HepG2 (cell line): Measurements from ENCODE around the gene PMM2. TPM values are rescaled to one million over a fixed set of nuclear protein-coding genes. Genes with fewer than 3 reads are reported as not detected.

Source experiments
- FOXA3 ChIP-seq: IDR thresholded peaks from 2 replicates; pipeline ENCODE4 v1.6.1; 2016; ENCODE audit warnings: missing genetic modification reagents, missing compliant biosample characterization
- GATAD1 ChIP-seq: IDR thresholded peaks from 2 replicates; pipeline ENCODE4 v1.6.1; 2016; ENCODE audit warnings: missing genetic modification reagents, missing compliant biosample characterization
- HNRNPH1 ChIP-seq: fragments of 200-400 bp; formaldehyde crosslinking; optimal IDR thresholded peaks from 2 replicates; pipeline ENCODE3; 2017; ENCODE audit warnings: mild to moderate bottlenecking, low read depth, low read length
- KLF12 ChIP-seq: sonication (generic); formaldehyde crosslinking; IDR thresholded peaks from 2 replicates; pipeline ENCODE4 v1.4.0; 2020; ENCODE audit warnings: missing genetic modification reagents, borderline replicate concordance
- KLF6 ChIP-seq: IDR thresholded peaks from 2 replicates; pipeline ENCODE4 v1.8.0; 2016; ENCODE audit warnings: missing biosample characterization, missing genetic modification reagents
- MAFK ChIP-seq, 2 experiments: IDR thresholded peaks in 1 of 2; conservative IDR thresholded peaks in 1 of 2; 2 replicates each; pipeline ENCODE4 v1.6.1; 2011; ENCODE audit warnings: improper control_type of control experiment in 2 of 2, low read length in 2 of 2
- NFE2 ChIP-seq: sonication (generic); formaldehyde crosslinking; IDR thresholded peaks from 2 replicates; pipeline ENCODE4 v1.4.0; 2020; ENCODE audit warnings: missing genetic modification reagents
- PCBP1 ChIP-seq: fragments of 200-400 bp; formaldehyde crosslinking; IDR thresholded peaks from 2 replicates; pipeline ENCODE4 v1.6.1; 2017; ENCODE audit warnings: mild to moderate bottlenecking, low read depth, low read length, borderline replicate concordance
- PCBP2 ChIP-seq: fragments of 200-400 bp; formaldehyde crosslinking; optimal IDR thresholded peaks from 2 replicates; pipeline ENCODE3; 2018; ENCODE audit warnings: low read length, low read depth; ENCODE audit not compliant: poor library complexity, severe bottlenecking
- ZC3H4 ChIP-seq: sonication (generic); formaldehyde crosslinking; IDR thresholded peaks from 2 replicates; pipeline ENCODE4 v1.4.0; 2020; ENCODE audit warnings: missing genetic modification reagents, borderline replicate concordance
- ZNF143 ChIP-seq: sonication (generic); formaldehyde crosslinking; IDR thresholded peaks from 2 replicates; pipeline ENCODE4 v1.4.0; 2020; ENCODE audit warnings: missing genetic modification reagents
- ZNF260 ChIP-seq: sonication (generic); formaldehyde crosslinking; IDR thresholded peaks from 2 replicates; pipeline ENCODE4 v1.4.0; 2020; ENCODE audit warnings: missing genetic modification reagents, low read depth, mild to moderate bottlenecking, borderline replicate concordance
- ZNF3 ChIP-seq: IDR thresholded peaks from 2 replicates; pipeline ENCODE4 v1.7.0; 2017; ENCODE audit warnings: inconsistent platforms
- ZNF430 ChIP-seq: sonication (generic); formaldehyde crosslinking; IDR thresholded peaks from 2 replicates; pipeline ENCODE4 v1.9.0; 2021; ENCODE audit warnings: mild to moderate bottlenecking, missing genetic modification reagents
- ZNF441 ChIP-seq: sonication (generic); formaldehyde crosslinking; IDR thresholded peaks from 2 replicates; pipeline ENCODE4 v1.7.0; 2021; ENCODE audit warnings: missing genetic modification reagents, borderline replicate concordance
- ZNF446 ChIP-seq: sonication (generic); formaldehyde crosslinking; IDR thresholded peaks from 2 replicates; pipeline ENCODE4 v1.5.0; 2020; ENCODE audit warnings: mild to moderate bottlenecking, missing genetic modification reagents
- ZNF501 ChIP-seq: sonication (generic); formaldehyde crosslinking; IDR thresholded peaks from 2 replicates; pipeline ENCODE4 v1.5.1; 2020; ENCODE audit warnings: mild to moderate bottlenecking, moderate library complexity, missing genetic modification reagents
- ZNF607 ChIP-seq: sonication (generic); formaldehyde crosslinking; IDR thresholded peaks from 2 replicates; pipeline ENCODE4 v1.5.1; 2020; ENCODE audit warnings: missing genetic modification reagents, mild to moderate bottlenecking, borderline replicate concordance
- ZSCAN21 ChIP-seq: sonication (generic); formaldehyde crosslinking; IDR thresholded peaks from 2 replicates; pipeline ENCODE4 v1.8.0; 2022; ENCODE audit warnings: mild to moderate bottlenecking, missing genetic modification reagents, moderate library complexity, borderline replicate concordance
- polyA plus RNA-seq, 8 experiments: library from polyadenylated mRNA; depleted of rRNA in 3 of 8; stranded (reverse) in 7 of 8; unstranded in 1 of 8; fragments of >200 nt; fragmentation: Illumina TruSeq in 4 of 8; extraction: Trizol in 4 of 8; gene quantifications; 2 replicates each; pipeline versions ENCODE4 v1.2.1 to v1.2.3, GENCODE V29; 2011 to 2016; ENCODE audit warnings: low read depth in 4 of 8, missing spikeins in 1 of 8, mixed read lengths in 1 of 8; ENCODE audit not compliant: insufficient read depth in 1 of 8
- total RNA-seq, 5 experiments: library from RNA; depleted of rRNA; stranded (reverse); fragments of >200 nt; fragmentation: Illumina TruSeq; extraction: Trizol; gene quantifications; 2 replicates each; pipeline ENCODE4 v1.2.3, GENCODE V29; 2016; ENCODE audit warnings: low read depth in 1 of 5
- TF ChIP-seq, protein P1 (sequence below): sonication (generic); formaldehyde crosslinking; IDR thresholded peaks from 2 replicates; pipeline ENCODE4 v1.4.0; 2020; ENCODE audit warnings: missing genetic modification reagents, mild to moderate bottlenecking, borderline replicate concordance
- TF ChIP-seq, protein P2 (sequence below): sonication (generic); formaldehyde crosslinking; IDR thresholded peaks from 2 replicates; pipeline ENCODE4 v1.5.0; 2020; ENCODE audit warnings: missing genetic modification reagents
- TF ChIP-seq, protein P3 (sequence below): IDR thresholded peaks from 2 replicates; pipeline ENCODE4 v1.6.1; 2016; ENCODE audit warnings: low read depth

PMM2 gene
- total and polyA plus RNA-seq, 2 of the 13 experiments (the other 11 are each of a cell fraction or from before 2014, with no cell fraction given), result 52.2 to 93.7 TPM

DNA sequence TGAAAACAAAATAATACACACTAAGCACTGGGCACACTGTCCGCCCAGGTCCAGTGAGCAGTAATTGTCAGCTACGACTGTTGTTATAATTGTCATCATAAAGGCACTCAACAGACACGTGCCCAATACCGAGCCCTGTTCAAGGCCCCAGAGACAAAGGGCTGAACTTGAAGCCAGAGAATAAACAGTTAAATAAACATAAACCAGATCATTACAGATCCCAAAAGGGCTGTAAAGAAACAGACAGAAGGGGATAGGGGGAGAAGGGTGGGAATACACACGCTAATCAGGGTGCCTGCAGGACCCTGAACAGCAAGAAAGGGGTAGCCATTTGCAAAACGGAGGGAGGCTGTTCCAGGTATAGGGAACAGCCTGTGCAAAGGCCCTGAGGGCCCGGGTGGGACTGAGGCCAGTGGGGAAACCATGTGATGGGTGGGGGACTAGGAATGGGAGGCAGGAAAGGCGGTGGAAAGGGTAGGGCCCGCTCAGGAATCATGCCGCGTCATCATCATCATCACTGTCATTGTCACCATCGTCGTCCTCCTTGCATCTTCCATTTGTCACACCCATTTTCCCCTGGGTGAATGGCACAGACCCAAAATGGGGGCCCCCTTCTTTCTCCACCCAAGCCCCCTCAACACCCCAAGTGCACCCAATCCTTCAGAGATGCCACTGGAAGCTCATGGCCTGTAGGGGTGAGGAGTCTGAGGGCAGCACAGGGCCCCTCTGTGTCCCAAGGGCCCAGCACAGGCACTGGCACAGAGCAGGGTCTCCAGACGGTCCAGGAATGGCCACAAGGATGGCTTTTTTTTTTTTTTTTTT is 64.9 kb downstream of the PMM2 start (continued):
- TF ChIP-seq, protein P1, sequence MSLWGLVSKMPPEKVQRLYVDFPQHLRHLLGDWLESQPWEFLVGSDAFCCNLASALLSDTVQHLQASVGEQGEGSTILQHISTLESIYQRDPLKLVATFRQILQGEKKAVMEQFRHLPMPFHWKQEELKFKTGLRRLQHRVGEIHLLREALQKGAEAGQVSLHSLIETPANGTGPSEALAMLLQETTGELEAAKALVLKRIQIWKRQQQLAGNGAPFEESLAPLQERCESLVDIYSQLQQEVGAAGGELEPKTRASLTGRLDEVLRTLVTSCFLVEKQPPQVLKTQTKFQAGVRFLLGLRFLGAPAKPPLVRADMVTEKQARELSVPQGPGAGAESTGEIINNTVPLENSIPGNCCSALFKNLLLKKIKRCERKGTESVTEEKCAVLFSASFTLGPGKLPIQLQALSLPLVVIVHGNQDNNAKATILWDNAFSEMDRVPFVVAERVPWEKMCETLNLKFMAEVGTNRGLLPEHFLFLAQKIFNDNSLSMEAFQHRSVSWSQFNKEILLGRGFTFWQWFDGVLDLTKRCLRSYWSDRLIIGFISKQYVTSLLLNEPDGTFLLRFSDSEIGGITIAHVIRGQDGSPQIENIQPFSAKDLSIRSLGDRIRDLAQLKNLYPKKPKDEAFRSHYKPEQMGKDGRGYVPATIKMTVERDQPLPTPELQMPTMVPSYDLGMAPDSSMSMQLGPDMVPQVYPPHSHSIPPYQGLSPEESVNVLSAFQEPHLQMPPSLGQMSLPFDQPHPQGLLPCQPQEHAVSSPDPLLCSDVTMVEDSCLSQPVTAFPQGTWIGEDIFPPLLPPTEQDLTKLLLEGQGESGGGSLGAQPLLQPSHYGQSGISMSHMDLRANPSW (CRISPR knock-in tag), result no peak
- TF ChIP-seq KLF6 (CRISPR knock-in tag), result 0 out of 2 replicates have a peak, but pooled peaks have one; percentile 25
- 0 out of 2 replicates have a peak, but pooled peaks have one; percentile 6 for TF ChIP-seq ZNF260
- TF ChIP-seq ZNF501 (CRISPR knock-in tag), result peak; percentile 28; the same call in 1 of the 2 replicates
- TF ChIP-seq FOXA3 (CRISPR knock-in tag), result 0 out of 2 replicates have a peak, but pooled peaks have one; percentile 10
- 0 out of 2 replicates have a peak, but pooled peaks have one; percentile 28 for TF ChIP-seq ZNF607 (CRISPR knock-in tag)
- peak; percentile 42; the same call in 1 of the 2 replicates for TF ChIP-seq ZNF143
- TF ChIP-seq ZNF446 (CRISPR knock-in tag), result 0 out of 2 replicates have a peak, but pooled peaks have one; percentile 8
- no peak for TF ChIP-seq GATAD1 (CRISPR knock-in tag)
- peak; percentile 81 for TF ChIP-seq HNRNPH1
- TF ChIP-seq ZNF441 (CRISPR knock-in tag), result no peak
- TF ChIP-seq KLF12 (CRISPR knock-in tag), result 0 out of 2 replicates have a peak, but pooled peaks have one; percentile 38
- peak; percentile 52; the same call in 1 of the 2 replicates for TF ChIP-seq ZNF430 (CRISPR knock-in tag)
- peak in 1 of 2 experiments; percentile 18; a peak in 1 of 4 replicates for TF ChIP-seq MAFK (conservative IDR thresholded peaks at IDR 0.05 in 1 of 2, IDR thresholded peaks at IDR 0.05 in 1 of 2; ENCODE audit: low read length in 2 of 2)
- peak; percentile 51 for TF ChIP-seq PCBP2
- no peak for TF ChIP-seq PCBP1
- TF ChIP-seq, protein P2, sequence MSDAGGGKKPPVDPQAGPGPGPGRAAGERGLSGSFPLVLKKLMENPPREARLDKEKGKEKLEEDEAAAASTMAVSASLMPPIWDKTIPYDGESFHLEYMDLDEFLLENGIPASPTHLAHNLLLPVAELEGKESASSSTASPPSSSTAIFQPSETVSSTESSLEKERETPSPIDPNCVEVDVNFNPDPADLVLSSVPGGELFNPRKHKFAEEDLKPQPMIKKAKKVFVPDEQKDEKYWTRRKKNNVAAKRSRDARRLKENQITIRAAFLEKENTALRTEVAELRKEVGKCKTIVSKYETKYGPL, result no peak
- TF ChIP-seq, protein P3, sequence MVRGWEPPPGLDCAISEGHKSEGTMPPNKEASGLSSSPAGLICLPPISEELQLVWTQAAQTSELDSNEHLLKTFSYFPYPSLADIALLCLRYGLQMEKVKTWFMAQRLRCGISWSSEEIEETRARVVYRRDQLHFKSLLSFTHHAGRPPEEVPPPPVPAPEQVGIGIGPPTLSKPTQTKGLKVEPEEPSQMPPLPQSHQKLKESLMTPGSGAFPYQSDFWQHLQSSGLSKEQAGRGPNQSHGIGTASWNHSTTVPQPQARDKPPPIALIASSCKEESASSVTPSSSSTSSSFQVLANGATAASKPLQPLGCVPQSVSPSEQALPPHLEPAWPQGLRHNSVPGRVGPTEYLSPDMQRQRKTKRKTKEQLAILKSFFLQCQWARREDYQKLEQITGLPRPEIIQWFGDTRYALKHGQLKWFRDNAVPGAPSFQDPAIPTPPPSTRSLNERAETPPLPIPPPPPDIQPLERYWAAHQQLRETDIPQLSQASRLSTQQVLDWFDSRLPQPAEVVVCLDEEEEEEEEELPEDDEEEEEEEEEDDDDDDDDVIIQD (CRISPR knock-in tag), result no peak
- no peak for TF ChIP-seq ZSCAN21
- peak; percentile 98 for TF ChIP-seq ZNF3 (CRISPR knock-in tag)
- peak; percentile 16; the same call in 1 of the 2 replicates for TF ChIP-seq ZC3H4 (CRISPR knock-in tag)
- TF ChIP-seq NFE2, result peak; percentile 28; the same call in 1 of the 2 replicates
